Heart left ventricle (tissue), 16 donors: ENCODE results near the gene MICAL3. TPM values are rescaled to one million over a fixed set of nuclear protein-coding genes. Genes with fewer than 3 reads are reported as not detected.

Experiments
- ATAC-seq, 4 donors: fragments of 200-7000 bp; cut with Tn5 transposase; one replicate each; pipeline ENCODE4 v1.9.1; 2020 to 2022; ENCODE audit warnings: moderate library complexity in 4 of 4, mild to moderate bottlenecking in 3 of 4, moderate number of reproducible peaks in 1 of 4
- DNase-seq, 5 donors: peaks; one replicate each; pipeline ENCODE4 v3.0.0-alpha.2; 2020
- H3K27ac ChIP-seq, 12 donors: fragments of 200-600 bp; sonication (generic) in 4 of 12; one replicate each; pipeline versions ENCODE4 v1.5.0 to v1.8.0; 2016 to 2022; ENCODE audit warnings: mild to moderate bottlenecking in 2 of 12
- H3K27me3 ChIP-seq, 9 donors: fragments of 200-600 bp; sonication (generic) in 2 of 9; one replicate each; pipeline versions ENCODE4 v1.5.1 to v1.8.0; 2016 to 2022; ENCODE audit warnings: mild to moderate bottlenecking in 3 of 9
- H3K36me3 ChIP-seq, 9 donors: fragments of 200-600 bp; sonication (generic) in 2 of 9; one replicate each; pipeline versions ENCODE4 v1.5.0 to v1.8.0; 2018 to 2022; ENCODE audit warnings: mild to moderate bottlenecking in 2 of 9
- H3K4me1 ChIP-seq, 12 donors: fragments of 200-600 bp; sonication (generic) in 4 of 12; one replicate each; pipeline versions ENCODE4 v1.5.0 to v1.8.0; 2016 to 2022; ENCODE audit warnings: mild to moderate bottlenecking in 3 of 12
- H3K4me3 ChIP-seq, 12 donors: fragments of 200-600 bp; sonication (generic) in 4 of 12; one replicate each; pipeline versions ENCODE4 v1.5.0 to v1.8.0; 2017 to 2022; ENCODE audit warnings: mild to moderate bottlenecking in 9 of 12, moderate library complexity in 4 of 12
- H3K9me3 ChIP-seq, 12 donors: fragments of 200-600 bp; sonication (generic) in 4 of 12; one replicate each; pipeline versions ENCODE4 v1.5.0 to v1.8.0; 2016 to 2022; ENCODE audit warnings: mild to moderate bottlenecking in 1 of 12
- CTCF ChIP-seq, 12 donors: fragments of 200-600 bp; sonication (generic) in 4 of 12; IDR thresholded peaks; one replicate each; pipeline versions ENCODE4 v1.5.0 to v1.8.0; 2018 to 2022; ENCODE audit warnings: antibody characterized with exemption in 12 of 12, mild to moderate bottlenecking in 5 of 12
- POLR2A ChIP-seq, 2 donors: fragments of 450-650 bp; IDR thresholded peaks; one replicate each; pipeline ENCODE4 v1.6.1; 2017; ENCODE audit warnings: antibody characterized with exemption in 2 of 2, mild to moderate bottlenecking in 2 of 2, moderate library complexity in 2 of 2
- WGBS, 4 donors: extraction: QIAGEN DNeasy Blood & Tissue Kit in 2 of 4; methylation state at CpG; one replicate each; pipeline versions ENCODE4 v1.1.5 to v1.1.7; 2013 to 2018; 5-methylcytosine and 5-hydroxymethylcytosine counted together
- intact Hi-C, 10 donors: fragments of 100-400 bp; cut with DNase I; formaldehyde crosslinking; loops; one replicate each; pipeline versions ENCODE4 v1.11.1 to v1.14.2; 2022
- polyA plus RNA-seq, 2 donors: library from polyadenylated mRNA; stranded (reverse); fragments of 200-250 nt; gene quantifications; one replicate each; pipeline ENCODE4 v1.2.3, GENCODE V29; 2013
- total RNA-seq, 9 donors: library from RNA; depleted of rRNA in 2 of 9; stranded (reverse); fragments of >200 nt in 2 of 9; fragmentation: NEBNext Ultra II Directional in 3 of 9; extraction: Animal tissue kit (Norgen Biotek cat#: 25700) in 3 of 9; gene quantifications; one replicate each; pipeline versions ENCODE4 v1.1.0 to v1.2.4, GENCODE V29; 2016 to 2023
- donor health status: ischemic (EF 13 %, LVEDD 7.1; RV severe dilation, severe dysfunction).
- donor health status: healthy with polysubstance abuse.
- donor health status: DM: no; HTN: yes; CAD: no.
- donor health status: DM: no; HTN: no; CAD: no.
- donor health status: ischemic (EF 25% LVEDD 6.9; RV normal size, moderate dysfunction).
- donor health status: ischemic (EF 25% LVEDD 5.7; RV mildly dilated, moderate dysfunction).
- donor health status: healthy.
- donor health status: DM: yes; HTN: yes; CAD: no.
- donor health status: ischemic (EF 35%, LVEDD 5.7; RV mildly dilated, moderate dysfunction).
- donor health status: nonischemic (EF 11% LVEDD 7.7; RV severe dilation, severe dysfunction).
- donor health status: DM: yes; HTN: yes; CAD: no.
- donor health status: PGD.
- donor health status: ischemic (EF 29% LVEDD 5.4; RV normal size, mild dysfunction).
- donor health status: nonischemic (EF 23%, LVEDD 6.1; RV moderate dilation, normal function).

MICAL3 gene
- total and polyA plus RNA-seq, 11 donors = 41.3 to 125 (median 83.3) TPM

GRCh38 chr22:17896586-17896985 is 127.8 kb downstream of the MICAL3 start:
- Histone ChIP-seq H3K27ac (peak overlapping the region in 11 of 12 donors; percentile 5 to 71 (median 40)), H3K27me3 (no peaks in the 10 kb centered on the region), H3K4me3 (no peak overlapping the region), H3K4me1 (peaks cover 0 to 28% (median 6%) of the 10 kb centered on the region in 12 donors), H3K9me3 (no peaks in the 10 kb centered on the region), H3K36me3 (peaks cover 0 to 91% (median 76%) of the 10 kb centered on the region in 9 donors)
- DNase-seq (peak in 3 of 5 donors; percentile 25 to 74 (median 65)), ATAC-seq (peak; percentile 52 to 80 (median 66))
- peak in 11 of 12 donors; percentile 22 to 51 (median 40) for TF ChIP-seq CTCF (IDR thresholded peaks at IDR 0.05)
- no peak for TF ChIP-seq POLR2A (IDR thresholded peaks at IDR 0.05)
- WGBS, 4 donors = 55 to 67% (median 64%) methylated on average over 11 to 14 of the region's 14 CpGs
- intact Hi-C loops = loop anchor here in 5 of 10 donors (10.0 kb wide), 4 partner anchors 62 to 178 kb away; partner anchors contain the start of gene PEX26 (in 1 of the 5)

GRCh38 chr22:17893900-17894535 is 130.3 kb downstream of the MICAL3 start:
- no peak overlapping the region for H3K4me3 ChIP-seq
- WGBS, 4 donors = 86 to 92% (median 90%) methylated on average over 7 of the region's 7 CpGs
- peaks cover 0 to 84% (median 53%) of the 10 kb centered on the region in 9 donors for H3K36me3 ChIP-seq
- no peaks in the 10 kb centered on the region for H3K9me3 ChIP-seq
- intact Hi-C loops = loop anchor here in 9 of 10 donors (1.0 to 10.0 kb wide), 10 partner anchors 46 to 183 kb away; partner anchors contain the start of gene PEX26 (in 3 of the 9)
- peak overlapping the region in 1 of 12 donors; percentile 85 for H3K27ac ChIP-seq
- no peak for TF ChIP-seq POLR2A (IDR thresholded peaks at IDR 0.05)
- no peak for TF ChIP-seq CTCF (IDR thresholded peaks at IDR 0.05)
- H3K27me3 ChIP-seq = no peaks in the 10 kb centered on the region
- DNase-seq (no peak), ATAC-seq (no peak)
- peaks cover 0 to 54% (median 19%) of the 10 kb centered on the region in 12 donors for H3K4me1 ChIP-seq

GRCh38 chr22:17892376-17892775 is 132.0 kb downstream of the MICAL3 start:
- H3K4me3 ChIP-seq = no peak overlapping the region
- intact Hi-C loops = loop anchor here in 8 of 10 donors (5.0 to 10.0 kb wide), 9 partner anchors 58 to 185 kb away; partner anchors contain the start of gene PEX26 (in 3 of the 8)
- no peaks in the 10 kb centered on the region for H3K27me3 ChIP-seq
- no peak for ATAC-seq
- TF ChIP-seq POLR2A (IDR thresholded peaks at IDR 0.05) = no peak
- no peak for TF ChIP-seq CTCF (IDR thresholded peaks at IDR 0.05)
- peak overlapping the region in 10 of 12 donors; percentile 7 to 91 (median 78) for H3K27ac ChIP-seq
- peaks cover 0 to 55% (median 19%) of the 10 kb centered on the region in 12 donors for H3K4me1 ChIP-seq
- WGBS, 4 donors = 77 to 79% (median 79%) methylated on average over 4 of the region's 4 CpGs
- H3K36me3 ChIP-seq = peaks cover 0 to 84% (median 55%) of the 10 kb centered on the region in 9 donors
- H3K9me3 ChIP-seq = no peaks in the 10 kb centered on the region
- no peak for DNase-seq

- H3K27ac ChIP-seq = peak overlapping the region; percentile 7 to 91 (median 80)
- peaks cover 0 to 90% (median 56%) of the 10 kb centered on the region in 9 donors for H3K36me3 ChIP-seq
- H3K4me3 ChIP-seq = no peak overlapping the region
- peaks cover 0 to 49% (median 18%) of the 10 kb centered on the region in 12 donors for H3K4me1 ChIP-seq
- 29 to 44% (median 37%) methylated on average over 12 of the region's 12 CpGs for WGBS, 4 donors
- H3K9me3 ChIP-seq = no peaks in the 10 kb centered on the region
- intact Hi-C loops = loop anchor here in 8 of 10 donors (1.0 to 10.0 kb wide), 12 partner anchors 57 to 186 kb away; partner anchors contain the start of gene PEX26 (in 3 of the 8)
- ATAC-seq = peak; percentile 62 to 82 (median 72)
- H3K27me3 ChIP-seq = no peaks in the 10 kb centered on the region
- DNase-seq = peak in 4 of 5 donors; percentile 61 to 82 (median 68)
- TF ChIP-seq POLR2A (IDR thresholded peaks at IDR 0.05) (no peak), CTCF (IDR thresholded peaks at IDR 0.05) (peak; percentile 31 to 72 (median 58))
Observed at GRCh38 chr22:17891481-17892167, 132.7 kb downstream of the MICAL3 start.
